ENCODE measurements around the gene CARD9.

DNA sequence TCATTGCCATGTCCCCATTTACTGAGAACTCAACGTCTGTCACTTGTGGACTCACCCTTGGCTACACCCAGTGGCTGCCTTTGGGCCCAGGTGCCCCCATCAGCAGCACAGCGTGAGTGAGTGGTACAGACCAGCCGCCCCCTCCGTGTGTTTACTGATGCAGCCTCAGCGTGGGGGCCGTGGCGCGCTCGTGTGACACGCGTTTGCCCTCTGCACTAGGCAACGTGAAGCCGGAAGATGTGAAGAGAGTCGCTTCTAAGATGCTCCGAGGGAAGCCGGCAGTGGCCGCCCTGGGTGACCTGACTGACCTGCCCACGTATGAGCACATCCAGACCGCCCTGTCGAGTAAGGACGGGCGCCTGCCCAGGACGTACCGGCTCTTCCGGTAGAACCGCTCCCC is 49.4 kb upstream of the CARD9 start:
- TF ChIP-seq, protein P1, sequence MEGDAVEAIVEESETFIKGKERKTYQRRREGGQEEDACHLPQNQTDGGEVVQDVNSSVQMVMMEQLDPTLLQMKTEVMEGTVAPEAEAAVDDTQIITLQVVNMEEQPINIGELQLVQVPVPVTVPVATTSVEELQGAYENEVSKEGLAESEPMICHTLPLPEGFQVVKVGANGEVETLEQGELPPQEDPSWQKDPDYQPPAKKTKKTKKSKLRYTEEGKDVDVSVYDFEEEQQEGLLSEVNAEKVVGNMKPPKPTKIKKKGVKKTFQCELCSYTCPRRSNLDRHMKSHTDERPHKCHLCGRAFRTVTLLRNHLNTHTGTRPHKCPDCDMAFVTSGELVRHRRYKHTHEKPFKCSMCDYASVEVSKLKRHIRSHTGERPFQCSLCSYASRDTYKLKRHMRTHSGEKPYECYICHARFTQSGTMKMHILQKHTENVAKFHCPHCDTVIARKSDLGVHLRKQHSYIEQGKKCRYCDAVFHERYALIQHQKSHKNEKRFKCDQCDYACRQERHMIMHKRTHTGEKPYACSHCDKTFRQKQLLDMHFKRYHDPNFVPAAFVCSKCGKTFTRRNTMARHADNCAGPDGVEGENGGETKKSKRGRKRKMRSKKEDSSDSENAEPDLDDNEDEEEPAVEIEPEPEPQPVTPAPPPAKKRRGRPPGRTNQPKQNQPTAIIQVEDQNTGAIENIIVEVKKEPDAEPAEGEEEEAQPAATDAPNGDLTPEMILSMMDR (conservative IDR thresholded peaks at IDR 0.05): no peak
- TF ChIP-seq ZFX (IDR thresholded peaks at IDR 0.05): no peak
